Adrenal gland (tissue), 5 donors: ENCODE data around the gene GATA1.

Experiments used
- CTCF ChIP-seq, 6 experiments: fragments of 450-650 bp in 4 of 6; fragments of 200-600 bp in 2 of 6; sonication (generic) in 1 of 6; IDR thresholded peaks; 1 replicate in 5 of 6; 2 replicates in 1 of 6; pipeline versions ENCODE4 v1.5.1 to v1.8.0; 2016 to 2021; ENCODE audit warnings: antibody characterized with exemption in 6 of 6, mild to moderate bottlenecking in 2 of 6, moderate library complexity in 1 of 6
- POLR2A ChIP-seq, 2 donors: fragments of 450-650 bp; IDR thresholded peaks; one replicate each; pipeline ENCODE4 v1.6.1; 2017; ENCODE audit warnings: antibody characterized with exemption in 2 of 2, mild to moderate bottlenecking in 2 of 2, moderate library complexity in 1 of 2
- donor health status: DM: no; HTN: no; CAD: no.

GRCh38 chrX:48831909-48832291 is 45.5 kb downstream of the GATA1 start:
- no peak for TF ChIP-seq CTCF (IDR thresholded peaks at IDR 0.05)
- no peak for TF ChIP-seq POLR2A (IDR thresholded peaks at IDR 0.05)
